Stimulated activated naive CD4-positive, alpha-beta T cell treated with Interleukin-2 at 50 U/mL for 16 hours (primary cell): ENCODE results near the gene MYL2.

Experiments
- DNase-seq: peaks from one replicate; lab custom pipeline; 2025; lab: John Stamatoyannopoulos, UW

Gene MYL2

GRCh38 chr12:110930348-110931314, 10.3 kb upstream of the MYL2 start:
- no peak for DNase-seq

GRCh38 chr12:110929818-110930217, 9.4 kb upstream of the MYL2 start:
- DNase-seq = no peak

GRCh38 chr12:110928700-110929099, 8.3 kb upstream of the MYL2 start:
- DNase-seq = no peak

GRCh38 chr12:110927546-110927945, 7.2 kb upstream of the MYL2 start:
- DNase-seq = no peak

- DNase-seq = no peak
These were observed 3.4 kb upstream of the MYL2 start for GRCh38 chr12:110923692-110924334.

- DNase-seq = no peak
These were observed 2.8 kb upstream of the MYL2 start for GRCh38 chr12:110923192-110923591.

GRCh38 chr12:110922652-110923051, 2.3 kb upstream of the MYL2 start:
- no peak for DNase-seq

- no peak for DNase-seq
These were observed 883 bp upstream of the MYL2 start for GRCh38 chr12:110921262-110921661.

GRCh38 chr12:110919720-110920119, 659 bp downstream of the MYL2 start:
- DNase-seq = no peak

- no peak for DNase-seq
These were observed 2.4 kb downstream of the MYL2 start for GRCh38 chr12:110917961-110918360.

GRCh38 chr12:110917467-110917866, 2.9 kb downstream of the MYL2 start:
- DNase-seq = no peak

- no peak for DNase-seq
These were observed 4.0 kb downstream of the MYL2 start for GRCh38 chr12:110916295-110916875.

- DNase-seq = no peak
These were observed 7.0 kb downstream of the MYL2 start for GRCh38 chr12:110913119-110914056.

GRCh38 chr12:110912263-110912662, 8.1 kb downstream of the MYL2 start:
- no peak for DNase-seq

GRCh38 chr12:110908377-110909152, 11.8 kb downstream of the MYL2 start:
- no peak for DNase-seq

- DNase-seq = no peak
These were observed 12.8 kb downstream of the MYL2 start for GRCh38 chr12:110907583-110907982.

GRCh38 chr12:110906985-110907384, 13.4 kb downstream of the MYL2 start:
- DNase-seq = no peak

- DNase-seq = no peak
These were observed 13.9 kb downstream of the MYL2 start for GRCh38 chr12:110906516-110906915.

GRCh38 chr12:110906083-110906482, 14.3 kb downstream of the MYL2 start:
- no peak for DNase-seq

- no peak for DNase-seq
These were observed 16.9 kb downstream of the MYL2 start for GRCh38 chr12:110903511-110903910.

GRCh38 chr12:110901401-110901800, 19.0 kb downstream of the MYL2 start:
- no peak for DNase-seq
